ENCODE data around the gene BCL6B.

Gene BCL6B

GRCh38 chr17:7064261-7064660 lies 41.4 kb downstream of the BCL6B start:
- DNase-seq: no peak

GRCh38 chr17:7067198-7067597 lies 44.3 kb downstream of the BCL6B start:
- no peak for DNase-seq

- DNase-seq: no peak
These were observed 45.4 kb downstream of the BCL6B start for GRCh38 chr17:7068268-7068667.

- peak; percentile 54 for DNase-seq
These were observed 47.9 kb downstream of the BCL6B start for GRCh38 chr17:7070712-7071111.

- DNase-seq: peak; percentile 17
These were observed 49.6 kb downstream of the BCL6B start for GRCh38 chr17:7072406-7072805.

GRCh38 chr17:7074931-7075330 lies 52.1 kb downstream of the BCL6B start:
- peak; percentile 39 for DNase-seq

GRCh38 chr17:7077911-7078546 lies 55.2 kb downstream of the BCL6B start:
- DNase-seq: peak; percentile 58

GRCh38 chr17:7078711-7079110 lies 55.9 kb downstream of the BCL6B start:
- peak; percentile 31 for DNase-seq

Measured in activated effector memory CD4-positive, alpha-beta T cell treated with anti-CD3 and anti-CD28 coated beads, Interleukin-2, amount 50 U/mL, for 16 hours (primary cell).